KMS-11 (cell line): ENCODE results near the gene FBXL7.

ENCODE experiments used
- H2AFZ ChIP-seq: fragments of 200-600 bp; sonication (generic); 2 replicates; pipeline ENCODE4 v1.6.1; 2016; ENCODE audit warnings: antibody characterized with exemption, mixed run types, low read depth
- H3K27ac ChIP-seq: fragments of 200-600 bp; sonication (generic); 2 replicates; pipeline ENCODE4 v1.6.1; 2016; ENCODE audit warnings: mild to moderate bottlenecking, mixed run types
- H3K27me3 ChIP-seq: fragments of 200-600 bp; sonication (generic); 2 replicates; pipeline ENCODE4 v1.6.1; 2017; ENCODE audit warnings: mild to moderate bottlenecking, low read depth, mixed run types, moderate library complexity; ENCODE audit not compliant: insufficient read depth
- H3K36me3 ChIP-seq: fragments of 200-600 bp; sonication (generic); 2 replicates; pipeline ENCODE4 v1.6.1; 2017; ENCODE audit warnings: mild to moderate bottlenecking, mixed run types; ENCODE audit not compliant: insufficient read depth
- H3K4me1 ChIP-seq: fragments of 200-600 bp; sonication (generic); 2 replicates; pipeline ENCODE4 v1.6.1; 2016; ENCODE audit warnings: mild to moderate bottlenecking, low read depth, mixed run types; ENCODE audit not compliant: poor library complexity, severe bottlenecking
- H3K4me2 ChIP-seq: fragments of 200-600 bp; sonication (generic); 2 replicates; pipeline ENCODE4 v1.7.0; 2016; ENCODE audit warnings: mild to moderate bottlenecking, mixed run types
- H3K4me3 ChIP-seq: fragments of 200-600 bp; sonication (generic); IDR thresholded peaks from 2 replicates; pipeline ENCODE4 v1.6.1; 2017; ENCODE audit warnings: low read depth, low read length, mixed read lengths; ENCODE audit not compliant: insufficient read depth
- H3K79me2 ChIP-seq: fragments of 200-600 bp; sonication (generic); 2 replicates; pipeline ENCODE4 v1.6.1; 2016; ENCODE audit warnings: low read depth, mixed run types; ENCODE audit not compliant: insufficient read depth
- H3K9ac ChIP-seq: fragments of 200-600 bp; sonication (generic); 2 replicates; pipeline ENCODE4 v1.6.1; 2016; ENCODE audit warnings: mild to moderate bottlenecking, mixed run types
- H4K20me1 ChIP-seq: fragments of 200-600 bp; sonication (generic); 2 replicates; pipeline ENCODE4 v1.6.1; 2016; ENCODE audit warnings: mild to moderate bottlenecking, mixed run types; ENCODE audit not compliant: insufficient read depth
- CTCF ChIP-seq: fragments of 200-600 bp; sonication (generic); conservative IDR thresholded peaks from 2 replicates; pipeline ENCODE4 v1.6.1; 2017; ENCODE audit warnings: low read depth, mild to moderate bottlenecking, antibody characterized with exemption, low read length, moderate library complexity, mixed read lengths

Gene FBXL7

GRCh38 chr5:15474143-15474719, 25.7 kb upstream of the FBXL7 start:
- H3K79me2 ChIP-seq = no peaks in the 10 kb centered on the region
- no peak overlapping the region for H3K9ac ChIP-seq
- no peaks in the 10 kb centered on the region for H3K36me3 ChIP-seq
- H3K27me3 ChIP-seq = no peaks in the 10 kb centered on the region
- H3K4me1 ChIP-seq = no peaks in the 10 kb centered on the region
- H2AFZ ChIP-seq = no peak overlapping the region
- H4K20me1 ChIP-seq = no peaks in the 10 kb centered on the region
- no peak overlapping the region for H3K27ac ChIP-seq
- H3K4me2 ChIP-seq = no peak overlapping the region
- no peak for TF ChIP-seq CTCF
- no peak overlapping the region for H3K4me3 ChIP-seq

- no peak overlapping the region for H3K4me2 ChIP-seq
- no peak overlapping the region for H3K9ac ChIP-seq
- no peaks in the 10 kb centered on the region for H3K79me2 ChIP-seq
- H3K4me1 ChIP-seq = no peaks in the 10 kb centered on the region
- H3K27me3 ChIP-seq = no peaks in the 10 kb centered on the region
- no peaks in the 10 kb centered on the region for H4K20me1 ChIP-seq
- H2AFZ ChIP-seq = no peak overlapping the region
- H3K27ac ChIP-seq = no peak overlapping the region
- no peak overlapping the region for H3K4me3 ChIP-seq
- TF ChIP-seq CTCF = no peak
- H3K36me3 ChIP-seq = no peaks in the 10 kb centered on the region
Measured at GRCh38 chr5:15475367-15475766, 24.6 kb upstream of the FBXL7 start.

GRCh38 chr5:15476977-15477376, 23.0 kb upstream of the FBXL7 start:
- H2AFZ ChIP-seq = no peak overlapping the region
- no peaks in the 10 kb centered on the region for H3K36me3 ChIP-seq
- no peak overlapping the region for H3K4me3 ChIP-seq

GRCh38 chr5:15480436-15480835, 19.5 kb upstream of the FBXL7 start:
- Histone ChIP-seq H3K9ac (no peak overlapping the region), H3K27me3 (no peaks in the 10 kb centered on the region), H3K4me1 (no peaks in the 10 kb centered on the region), H2AFZ (no peak overlapping the region), H4K20me1 (no peaks in the 10 kb centered on the region), H3K4me2 (no peak overlapping the region), H3K36me3 (no peaks in the 10 kb centered on the region), H3K27ac (no peak overlapping the region), H3K4me3 (no peak overlapping the region), H3K79me2 (no peaks in the 10 kb centered on the region)
- TF ChIP-seq CTCF = no peak

More at GRCh38 chr5:15476977-15477376, 23.0 kb upstream of the FBXL7 start:
- H3K27me3 ChIP-seq = no peaks in the 10 kb centered on the region
- H3K27ac ChIP-seq = no peak overlapping the region
- H3K4me1 ChIP-seq = no peaks in the 10 kb centered on the region
- no peaks in the 10 kb centered on the region for H3K79me2 ChIP-seq
- TF ChIP-seq CTCF = no peak
- no peaks in the 10 kb centered on the region for H4K20me1 ChIP-seq
- H3K9ac ChIP-seq = no peak overlapping the region
- no peak overlapping the region for H3K4me2 ChIP-seq
